Thoracic aorta (tissue), 2 donors: Measurements from ENCODE around the gene TBC1D13. TPM values are rescaled to one million over a fixed set of nuclear protein-coding genes. Genes with fewer than 3 reads are reported as not detected.
A peak's percentile ranks its signal among the peaks of the same experiment; 100 is the strongest.

Experiments used
- ATAC-seq: fragments of 150-250 bp; one replicate; pipeline ENCODE4 v1.8.0; 2017; ENCODE audit warnings: low read depth; ENCODE audit not compliant: insufficient number of reproducible peaks, low FRiP score
- DNase-seq: peaks from one replicate; pipeline ENCODE4 v3.0.0-alpha.2; 2020; ENCODE audit warnings: low spot score
- H3K27ac ChIP-seq, 2 donors: fragments of 200-600 bp; sonication (generic); 1 replicate in 1 of 2; 2 replicates in 1 of 2; pipeline ENCODE4 v1.5.1; 2016; ENCODE audit warnings: mild to moderate bottlenecking in 2 of 2, moderate library complexity in 2 of 2
- H3K27me3 ChIP-seq: fragments of 200-600 bp; sonication (generic); replicated peaks from 2 replicates; pipeline ENCODE4 v1.6.0; 2016; ENCODE audit warnings: mild to moderate bottlenecking; ENCODE audit not compliant: insufficient read depth
- H3K36me3 ChIP-seq: fragments of 200-600 bp; sonication (generic); one replicate; pipeline ENCODE4 v1.5.1; 2016
- H3K4me1 ChIP-seq, 2 donors: fragments of 200-600 bp; sonication (generic); 1 replicate in 1 of 2; 2 replicates in 1 of 2; pipeline versions ENCODE4 v1.5.1 to v1.6.0; 2016; ENCODE audit warnings: low read depth in 2 of 2, mild to moderate bottlenecking in 1 of 2; ENCODE audit not compliant: control insufficient read depth in 1 of 2
- H3K4me3 ChIP-seq: fragments of 200-600 bp; sonication (generic); 2 replicates; pipeline ENCODE4 v1.5.1; 2016; ENCODE audit warnings: mild to moderate bottlenecking
- H3K9me3 ChIP-seq: fragments of 200-600 bp; sonication (generic); 2 replicates; pipeline ENCODE4 v1.5.1; 2016
- total RNA-seq, 2 donors: library from RNA; depleted of rRNA; stranded (reverse); fragments of >200 nt; gene quantifications; one replicate each; pipeline versions ENCODE4 v1.1.0 to v1.2.3, GENCODE V29; 2016
- TF ChIP-seq, protein P1 (sequence below): fragments of 200-600 bp; sonication (generic); IDR thresholded peaks from one replicate; pipeline ENCODE4 v1.5.1; 2019; ENCODE audit warnings: antibody characterized with exemption

The TBC1D13 gene
- total RNA-seq, 2 donors from 2014 or later, result 15.6 to 25.7 TPM

DNA sequence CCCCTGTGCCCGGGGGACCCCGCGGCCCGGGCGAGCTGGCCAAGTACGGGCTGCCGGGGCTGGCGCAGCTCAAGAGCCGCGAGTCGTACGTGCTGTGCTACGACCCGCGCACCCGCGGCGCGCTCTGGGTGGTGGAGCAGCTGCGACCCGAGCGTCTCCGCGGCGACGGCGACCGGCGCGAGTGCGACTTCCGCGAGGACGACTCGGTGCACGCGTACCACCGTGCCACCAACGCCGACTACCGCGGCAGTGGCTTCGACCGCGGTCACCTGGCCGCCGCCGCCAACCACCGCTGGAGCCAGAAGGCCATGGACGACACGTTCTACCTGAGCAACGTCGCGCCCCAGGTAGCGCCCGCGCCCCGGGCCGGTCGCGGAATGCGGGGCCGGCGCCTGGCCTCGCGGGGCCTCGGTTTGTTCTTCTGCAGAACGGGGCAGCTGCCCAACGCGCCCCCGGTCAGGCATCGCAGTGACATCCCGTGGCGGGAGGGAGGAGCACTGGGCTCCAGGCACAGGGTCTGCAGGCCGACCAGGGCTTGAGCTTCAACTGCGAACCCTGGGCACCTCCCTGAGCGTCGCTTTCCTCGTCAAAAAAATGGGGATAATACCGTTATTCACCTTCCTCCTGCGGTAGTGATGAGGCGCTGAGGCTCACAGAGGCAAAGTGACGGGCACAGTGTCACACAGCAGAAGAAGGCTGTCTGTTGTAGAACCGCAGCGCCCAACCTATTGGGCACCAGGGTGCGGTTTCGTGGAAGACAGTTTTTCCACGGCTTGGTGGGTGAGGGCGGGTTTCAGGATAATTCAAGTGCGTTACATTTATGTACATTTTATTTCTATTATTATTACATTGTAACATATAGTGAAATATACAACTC is 32.0 kb downstream of the TBC1D13 start:
- no peak for ATAC-seq
- Histone ChIP-seq H3K4me1 (peaks cover 8 to 12% of the 10 kb centered on the region in 2 donors), H3K4me3 (peak overlapping the region; percentile 75), H3K27me3 (no peaks in the 10 kb centered on the region), H3K27ac (peak overlapping the region; percentile 84), H3K36me3 (peaks cover 22% of the 10 kb centered on the region), H3K9me3 (no peaks in the 10 kb centered on the region)
- no peak for DNase-seq
- TF ChIP-seq, protein P1, sequence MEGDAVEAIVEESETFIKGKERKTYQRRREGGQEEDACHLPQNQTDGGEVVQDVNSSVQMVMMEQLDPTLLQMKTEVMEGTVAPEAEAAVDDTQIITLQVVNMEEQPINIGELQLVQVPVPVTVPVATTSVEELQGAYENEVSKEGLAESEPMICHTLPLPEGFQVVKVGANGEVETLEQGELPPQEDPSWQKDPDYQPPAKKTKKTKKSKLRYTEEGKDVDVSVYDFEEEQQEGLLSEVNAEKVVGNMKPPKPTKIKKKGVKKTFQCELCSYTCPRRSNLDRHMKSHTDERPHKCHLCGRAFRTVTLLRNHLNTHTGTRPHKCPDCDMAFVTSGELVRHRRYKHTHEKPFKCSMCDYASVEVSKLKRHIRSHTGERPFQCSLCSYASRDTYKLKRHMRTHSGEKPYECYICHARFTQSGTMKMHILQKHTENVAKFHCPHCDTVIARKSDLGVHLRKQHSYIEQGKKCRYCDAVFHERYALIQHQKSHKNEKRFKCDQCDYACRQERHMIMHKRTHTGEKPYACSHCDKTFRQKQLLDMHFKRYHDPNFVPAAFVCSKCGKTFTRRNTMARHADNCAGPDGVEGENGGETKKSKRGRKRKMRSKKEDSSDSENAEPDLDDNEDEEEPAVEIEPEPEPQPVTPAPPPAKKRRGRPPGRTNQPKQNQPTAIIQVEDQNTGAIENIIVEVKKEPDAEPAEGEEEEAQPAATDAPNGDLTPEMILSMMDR, result no peak

GRCh38 chr9:128819716-128820664 is 32.9 kb downstream of the TBC1D13 start:
- H3K27ac ChIP-seq, result no peak overlapping the region
- peaks cover 23% of the 10 kb centered on the region for H3K36me3 ChIP-seq
- peak overlapping the region; percentile 75 for H3K4me3 ChIP-seq
- H3K4me1 ChIP-seq, result peaks cover 8 to 12% of the 10 kb centered on the region in 2 donors
- H3K9me3 ChIP-seq, result no peaks in the 10 kb centered on the region
- DNase-seq (no peak), ATAC-seq (no peak)
- TF ChIP-seq, protein P1, result no peak
- no peaks in the 10 kb centered on the region for H3K27me3 ChIP-seq

DNA sequence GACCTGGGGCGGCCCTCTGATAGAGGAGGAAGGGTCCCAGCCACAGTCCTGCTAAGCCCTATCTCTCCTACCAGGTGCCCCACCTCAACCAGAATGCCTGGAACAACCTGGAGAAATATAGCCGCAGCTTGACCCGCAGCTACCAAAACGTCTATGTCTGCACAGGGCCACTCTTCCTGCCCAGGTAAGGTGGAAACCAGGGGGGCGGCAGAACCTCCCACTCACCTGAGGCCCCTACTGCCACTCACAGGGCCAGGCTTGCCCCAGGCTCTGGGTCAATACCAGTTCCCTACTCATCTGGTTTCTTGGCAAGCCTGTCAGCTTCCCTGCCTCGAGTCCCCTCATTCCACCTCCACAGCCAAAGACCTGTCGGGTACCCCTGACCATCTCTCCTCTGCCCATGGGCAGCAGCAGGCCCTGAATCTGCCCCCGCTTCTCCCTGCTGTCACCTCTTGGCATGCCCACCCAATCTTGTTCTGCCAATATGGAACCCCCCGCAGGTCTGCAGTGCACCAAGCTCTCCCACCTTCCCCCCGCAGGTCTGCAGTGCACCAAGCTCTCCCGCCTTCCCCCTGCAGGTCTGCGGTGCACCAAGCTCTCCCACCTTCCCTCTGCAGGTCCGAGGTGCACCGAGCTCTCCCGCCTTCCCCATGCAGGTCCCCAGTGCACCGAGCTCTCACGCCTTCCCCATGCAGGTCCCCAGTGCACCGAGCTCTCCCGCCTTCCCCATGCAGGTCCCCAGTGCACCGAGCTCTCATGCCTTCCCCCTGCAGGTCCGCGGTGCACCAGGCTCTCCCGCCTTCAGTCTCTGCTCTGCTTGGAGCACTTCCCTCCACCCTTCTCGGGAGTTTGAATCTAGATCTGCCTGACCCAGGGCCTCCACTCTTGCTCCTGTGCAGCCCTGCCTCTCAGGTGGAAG is 33.9 kb downstream of the TBC1D13 start:
- H3K9me3 ChIP-seq, result no peaks in the 10 kb centered on the region
- peaks cover 8 to 12% of the 10 kb centered on the region in 2 donors for H3K4me1 ChIP-seq
- ATAC-seq (no peak), DNase-seq (no peak)
- peaks cover 26% of the 10 kb centered on the region for H3K36me3 ChIP-seq
- no peak overlapping the region for H3K27ac ChIP-seq
- H3K4me3 ChIP-seq, result no peak overlapping the region
- no peaks in the 10 kb centered on the region for H3K27me3 ChIP-seq
- TF ChIP-seq, protein P1, result no peak

- ATAC-seq (no peak), DNase-seq (no peak)
- no peaks in the 10 kb centered on the region for H3K27me3 ChIP-seq
- no peaks in the 10 kb centered on the region for H3K9me3 ChIP-seq
- peaks cover 34% of the 10 kb centered on the region for H3K36me3 ChIP-seq
- TF ChIP-seq, protein P1, result no peak
- peaks cover 8 to 12% of the 10 kb centered on the region in 2 donors for H3K4me1 ChIP-seq
- no peak overlapping the region for H3K4me3 ChIP-seq
- no peak overlapping the region for H3K27ac ChIP-seq
Measured at GRCh38 chr9:128821584-128822406, 34.7 kb downstream of the TBC1D13 start.
